NCI-H526 treated with DMSO at 0.1 percent for 48 hours (cell line): ENCODE results near the gene CRADD.
"Not testable (repeated sequence)": the region's sequence is repeated elsewhere in the genome, so short reads cannot be mapped to it uniquely, and the experiment has no call there.

Experiments used
- DNase-seq: peaks from one replicate; lab custom pipeline; 2025; lab: John Stamatoyannopoulos, UW

Gene CRADD

DNA sequence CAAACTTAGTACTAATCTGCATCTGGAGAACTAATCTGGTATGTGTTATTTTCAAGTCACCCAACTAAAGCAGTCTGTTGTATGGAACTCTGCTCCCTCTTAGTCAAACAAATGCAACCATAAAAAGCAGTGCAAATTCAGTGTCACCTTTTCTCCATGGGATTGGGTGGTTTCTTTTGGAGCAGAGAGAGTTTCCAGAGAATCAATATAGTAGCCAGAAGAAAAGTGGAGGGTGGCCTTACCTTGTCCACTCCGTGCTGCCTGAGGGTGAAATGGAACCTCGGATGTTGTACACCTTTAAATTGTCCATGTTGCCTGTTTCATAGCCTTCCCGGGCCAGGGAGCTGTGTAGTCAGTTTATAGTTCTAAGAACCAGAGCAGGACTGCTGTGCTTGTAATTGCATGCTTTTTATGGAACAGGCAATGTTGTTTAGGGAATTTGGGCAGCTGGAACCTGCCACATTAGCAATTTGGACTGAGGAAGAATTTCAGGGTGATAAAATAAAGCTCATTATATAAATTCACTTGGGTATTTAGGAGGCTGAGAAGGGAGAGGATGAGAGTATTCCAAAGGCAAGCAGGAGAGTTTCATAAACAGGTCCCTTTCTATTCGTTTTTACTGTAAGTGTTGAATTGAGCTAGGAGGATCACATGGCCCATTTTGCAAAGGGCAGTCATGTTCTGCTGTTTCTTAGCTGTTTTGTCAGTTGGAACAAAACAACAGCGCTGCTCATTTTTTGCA is 60.5 kb downstream of the CRADD start:
- DNase-seq, result no peak

GRCh38 chr12:93738199-93739058 is 61.3 kb downstream of the CRADD start:
- DNase-seq, result no peak

- no peak for DNase-seq
Measured at GRCh38 chr12:93740751-93741150, 63.6 kb downstream of the CRADD start.

- DNase-seq, result no peak
Measured at GRCh38 chr12:93741659-93742109, 64.5 kb downstream of the CRADD start.

DNA sequence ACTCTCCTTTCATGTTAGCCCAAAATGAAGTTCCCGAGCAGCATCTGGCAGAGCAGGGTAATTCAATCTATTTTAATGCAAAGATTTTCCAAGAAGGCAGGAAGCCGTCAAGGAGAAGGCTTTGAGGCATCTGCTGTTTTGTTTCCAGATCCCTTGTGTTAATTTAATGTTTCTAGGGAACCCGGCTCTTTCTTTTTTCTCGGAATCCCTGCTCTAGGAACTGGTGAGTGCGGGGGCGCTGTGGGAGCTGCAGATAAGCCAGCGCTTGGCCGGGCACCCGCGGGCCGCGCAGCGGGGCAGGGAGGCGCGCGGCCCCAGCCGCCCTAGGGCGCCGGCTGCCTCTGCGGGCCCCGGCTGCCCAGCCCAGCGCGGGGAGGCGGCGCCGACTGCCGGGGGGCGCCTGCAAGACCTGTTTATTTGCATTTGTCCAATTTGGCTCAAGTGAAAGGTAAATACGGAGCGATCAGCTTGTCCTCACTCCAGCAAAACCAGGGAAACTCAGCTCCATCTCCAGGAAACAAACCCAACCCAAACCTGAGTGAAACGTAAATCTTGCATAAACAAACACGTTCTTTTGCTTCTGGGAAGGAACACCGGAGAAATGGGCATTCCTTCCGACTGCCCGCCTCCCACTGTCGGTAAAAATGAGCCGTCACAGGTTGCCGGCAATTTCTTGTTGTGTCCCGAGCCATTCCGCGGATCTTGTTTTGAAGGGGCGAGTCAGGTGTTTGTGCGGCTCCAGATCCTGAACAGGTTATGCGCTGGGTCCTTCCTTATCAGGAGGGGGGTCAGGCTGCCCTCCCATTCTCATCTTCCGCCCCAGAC is 65.1 kb downstream of the CRADD start:
- peak; percentile 81 for DNase-seq

DNA sequence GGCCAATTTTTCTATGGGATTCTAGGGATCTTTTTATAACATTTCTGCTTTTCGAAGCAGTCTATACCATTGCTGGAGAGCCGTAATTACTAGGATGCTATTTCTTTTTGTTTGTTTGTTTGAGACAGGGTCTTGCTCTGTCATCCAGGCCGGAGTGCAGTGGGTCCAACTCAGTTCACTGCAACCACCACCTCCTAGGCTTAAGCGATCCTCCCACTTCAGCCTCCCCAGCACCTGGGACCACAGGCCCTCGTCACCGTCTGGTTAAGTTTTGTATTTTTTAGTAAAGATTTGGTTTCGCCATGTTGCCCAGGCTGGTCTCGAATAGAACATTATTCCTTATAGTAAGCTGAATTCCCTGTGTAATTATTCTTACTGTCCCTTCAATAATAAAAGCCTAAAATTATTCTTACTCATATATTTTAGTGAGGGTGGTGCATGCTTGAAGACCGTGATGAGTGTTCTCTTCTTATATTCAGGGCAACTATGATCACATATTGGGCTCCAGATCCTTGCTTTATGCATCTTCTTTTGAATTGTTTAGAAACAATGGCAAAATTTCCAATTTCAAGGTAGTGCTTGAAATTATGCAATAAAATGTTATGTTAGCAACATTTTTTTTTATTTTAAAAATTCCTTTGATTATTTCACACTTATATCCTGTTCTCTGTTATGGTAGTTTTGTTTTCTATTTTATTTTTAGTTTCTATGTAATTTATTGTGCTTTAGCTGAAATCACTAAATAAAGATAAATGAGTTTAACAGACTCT is 66.2 kb downstream of the CRADD start:
- no peak for DNase-seq

- DNase-seq, result no peak
Measured at GRCh38 chr12:93743999-93744689, 67.0 kb downstream of the CRADD start.

DNA sequence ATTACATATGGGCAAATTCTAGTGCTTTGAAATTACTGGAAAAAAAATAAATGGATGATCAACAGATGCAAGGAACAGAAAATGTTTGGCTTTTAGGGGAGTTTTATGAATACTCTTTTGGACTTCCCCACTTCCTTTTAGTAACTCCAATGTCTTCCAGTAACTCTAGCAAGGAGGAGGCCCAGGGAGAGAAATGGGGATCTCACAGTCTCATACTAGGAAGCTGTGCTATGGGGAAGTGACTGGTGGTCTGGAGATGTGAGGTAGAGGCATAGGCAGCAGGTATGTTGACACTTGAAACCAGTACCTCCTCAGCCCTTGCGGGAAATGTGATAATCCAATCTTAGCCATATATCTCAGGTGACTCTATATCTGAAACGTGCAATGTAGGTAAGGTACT is 68.1 kb downstream of the CRADD start:
- no peak for DNase-seq

DNA sequence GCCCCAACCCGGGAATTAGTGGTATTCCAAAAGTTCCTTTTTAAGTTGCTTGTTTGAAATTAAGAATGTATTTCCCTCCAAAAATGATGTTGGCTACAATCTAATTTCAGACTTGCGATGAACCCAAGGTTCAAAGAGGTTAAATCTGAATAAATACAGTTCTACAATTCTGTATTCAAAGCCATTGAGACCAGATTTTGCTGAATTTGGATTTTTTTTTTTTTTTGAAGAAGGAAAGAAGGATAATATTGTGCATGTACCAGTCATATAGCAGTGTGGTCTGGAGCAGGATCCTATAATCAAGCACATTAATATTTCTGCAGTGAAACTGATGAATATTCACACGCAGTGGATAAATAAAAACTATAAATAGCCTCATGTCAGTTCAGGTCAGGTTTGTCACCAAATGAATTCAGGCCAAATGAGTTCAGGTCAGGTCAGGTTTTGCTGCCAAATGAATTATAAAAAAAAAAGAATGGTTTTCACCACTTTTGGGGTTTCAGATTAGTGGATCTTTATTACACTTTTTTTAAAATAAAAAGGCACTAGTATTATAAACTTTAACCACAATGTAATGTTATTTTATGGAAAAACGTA is 69.5 kb downstream of the CRADD start:
- DNase-seq, result no peak

- DNase-seq, result no peak
Measured at GRCh38 chr12:93748672-93749383, 71.7 kb downstream of the CRADD start.

- no peak for DNase-seq
Measured at GRCh38 chr12:93749515-93749914, 72.3 kb downstream of the CRADD start.

- no peak for DNase-seq
Measured at GRCh38 chr12:93750056-93750455, 72.9 kb downstream of the CRADD start.

DNA sequence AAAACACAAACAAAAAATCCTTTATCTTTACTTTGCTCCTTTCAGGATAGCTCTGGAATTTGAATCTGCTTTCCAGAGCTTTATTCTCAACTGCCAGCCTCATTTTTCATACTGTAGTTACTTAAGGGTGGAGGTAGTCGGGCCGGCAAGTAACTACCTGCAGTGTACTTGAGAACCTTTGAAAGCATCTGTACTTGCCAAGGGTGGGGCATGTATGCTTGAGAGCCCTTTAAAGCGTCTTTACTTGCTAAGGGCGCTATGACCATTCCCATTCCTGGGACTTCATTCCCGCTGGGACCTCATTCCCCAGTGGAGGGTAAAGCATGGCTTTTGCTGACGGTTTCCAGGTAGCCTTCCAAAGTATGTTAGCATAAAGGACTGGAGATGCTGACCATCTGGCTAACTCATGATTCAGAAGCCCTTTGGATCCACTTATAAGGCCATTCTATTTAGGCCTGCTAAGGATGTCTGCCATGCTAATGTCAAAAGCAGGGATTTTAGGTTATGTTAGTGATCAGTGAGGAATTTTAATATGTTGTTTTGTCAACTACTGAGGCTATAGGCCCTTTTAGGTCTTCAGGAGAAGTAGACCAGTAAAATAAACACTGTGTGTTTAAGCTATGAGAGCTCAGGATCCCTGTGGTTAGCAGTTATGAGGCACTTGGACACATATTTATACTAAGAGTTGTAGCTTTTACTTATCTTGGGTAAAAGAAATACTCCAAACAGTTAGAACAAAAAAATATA is 74.9 kb downstream of the CRADD start:
- DNase-seq, result no peak

DNA sequence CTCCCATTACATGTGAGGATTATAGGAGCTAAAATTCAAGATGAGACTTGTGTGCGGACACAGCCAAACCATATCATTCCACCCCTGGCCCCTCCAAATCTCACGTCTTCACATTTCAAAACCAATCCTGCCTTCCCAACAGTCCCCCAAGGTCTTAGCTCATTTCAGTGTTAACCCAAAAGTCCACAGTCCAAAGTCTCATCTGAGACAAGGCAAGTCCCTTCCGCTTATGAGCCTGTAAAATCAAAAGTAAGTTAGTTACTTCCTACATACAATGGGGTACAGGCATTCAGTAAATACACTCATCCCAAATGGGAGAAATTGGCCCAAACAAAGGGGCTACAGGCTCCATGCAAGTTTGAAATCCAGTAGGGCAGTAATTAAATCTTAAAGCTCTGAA is 76.1 kb downstream of the CRADD start:
- DNase-seq, result no peak

- DNase-seq, result no peak
Measured at GRCh38 chr12:93753838-93754429, 76.8 kb downstream of the CRADD start.

- DNase-seq, result not testable (repeated sequence)
Measured at GRCh38 chr12:93754859-93755258, 77.7 kb downstream of the CRADD start.

DNA sequence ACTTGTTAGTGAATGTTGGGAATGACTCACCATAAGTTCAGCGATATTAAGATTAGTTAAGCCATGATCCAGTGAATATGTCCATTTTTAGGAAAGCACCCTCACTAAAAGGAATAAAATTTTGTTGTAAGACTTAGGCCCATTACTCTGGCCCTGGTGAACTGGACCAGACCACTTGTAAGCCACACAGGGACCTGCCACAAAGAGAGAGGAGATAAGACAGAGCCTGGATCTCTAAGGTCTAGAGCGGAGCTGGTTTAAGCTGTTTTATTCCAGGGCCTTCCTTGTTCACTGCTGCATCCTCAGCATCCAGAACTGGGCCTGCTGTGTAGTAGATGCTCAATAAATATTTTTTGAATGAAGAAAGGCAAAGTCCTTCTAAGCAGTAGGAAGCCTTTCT is 79.1 kb downstream of the CRADD start:
- DNase-seq, result no peak

DNA sequence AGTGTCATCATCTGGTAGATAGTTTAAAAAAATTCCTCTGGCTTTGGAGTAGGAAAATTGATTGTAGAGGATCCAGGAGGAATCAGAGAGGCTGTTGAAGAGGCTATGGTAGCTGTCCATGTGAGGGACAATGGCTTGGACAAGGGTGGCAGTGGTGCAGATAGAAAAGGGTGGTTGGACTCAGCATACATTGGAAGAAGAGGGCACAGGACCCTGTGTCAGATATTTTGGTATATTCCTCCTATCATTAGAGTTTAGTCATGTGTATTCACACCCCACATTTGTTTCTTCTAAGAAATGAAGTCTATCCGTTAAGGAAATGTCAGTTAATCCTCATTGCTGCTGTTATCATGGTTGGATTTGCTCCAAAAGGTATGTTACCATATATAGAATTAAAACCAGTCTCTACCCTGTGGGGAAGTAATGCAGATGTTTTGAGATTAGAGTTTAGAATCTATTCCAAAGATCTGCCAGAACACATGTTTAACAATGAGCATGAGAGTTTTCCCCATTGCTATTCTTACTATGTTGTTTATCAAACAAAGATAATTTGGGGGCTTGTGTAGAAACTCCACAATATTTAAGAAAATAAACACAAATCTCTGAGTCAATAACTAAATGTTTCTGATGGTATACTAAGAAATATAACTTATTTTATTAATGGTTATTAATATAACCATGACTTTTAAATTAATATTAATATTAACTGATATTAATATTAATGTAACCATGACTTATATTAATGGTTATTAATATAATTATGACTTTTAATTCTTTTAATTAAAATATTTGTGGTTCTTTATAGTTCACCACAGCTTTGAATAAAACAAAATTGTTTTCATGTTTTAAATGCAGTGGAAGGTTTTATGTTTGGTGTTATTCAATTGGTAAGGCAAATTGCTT is 80.9 kb downstream of the CRADD start:
- no peak for DNase-seq
